Neural cell (in vitro differentiated cells): ENCODE data around the gene PNKD. TPM values are rescaled to one million over a fixed set of nuclear protein-coding genes. Genes with fewer than 3 reads are reported as not detected.

ENCODE experiments used
- polyA plus RNA-seq: library from polyadenylated mRNA; depleted of rRNA; stranded (reverse); fragments of >200 nt; gene quantifications from 2 replicates; pipeline ENCODE4 v1.2.3, GENCODE V29; 2014
- small RNA-seq, 3 experiments: library from RNA; depleted of rRNA; stranded (forward); fragments of <200 nt; gene quantifications; one replicate each; pipeline ENCODE3, GENCODE V24; 2012

The PNKD gene
- polyA plus RNA-seq, 1 donor from 2014 or later, result 59.7 TPM

Small RNAs within 50 kb of the gene (small RNA-seq; reads per million reads assigned to genes)
- 0 reads per million in 3 experiments for gene MIR6810

Other genes with a start within 250 kb of the PNKD start
- gene RUFY4, start 201.3 kb upstream of the PNKD start, polyA plus RNA-seq, result not detected in 2 replicates
- not detected in 2 replicates for gene CXCR2, start 144.5 kb upstream of the PNKD start, polyA plus RNA-seq
- not detected in 2 replicates for gene CXCR1, start 103.6 kb upstream of the PNKD start, polyA plus RNA-seq
- gene ARPC2, start 53.3 kb upstream of the PNKD start, polyA plus RNA-seq, result 144 and 167 TPM in 2 replicates
- gene GPBAR1, start 9.5 kb upstream of the PNKD start, polyA plus RNA-seq, result not detected in 2 replicates
- gene AAMP, start 382 bp upstream of the PNKD start, polyA plus RNA-seq, result 249 and 337 TPM in 2 replicates
- not detected in 2 replicates for gene TMBIM1, start 22.0 kb downstream of the PNKD start, polyA plus RNA-seq
- not detected in 2 replicates for gene CATIP, start 86.3 kb downstream of the PNKD start, polyA plus RNA-seq
- 0.04 TPM in 1 of 2 replicates, not detected in the other for gene SLC11A1, start 111.8 kb downstream of the PNKD start, polyA plus RNA-seq
- gene CTDSP1, start 129.3 kb downstream of the PNKD start, polyA plus RNA-seq, result 0.97 and 1.3 TPM in 2 replicates
- gene VIL1, start 148.6 kb downstream of the PNKD start, polyA plus RNA-seq, result 0.06 TPM in 1 of 2 replicates, not detected in the other